Left ventricle myocardium superior (tissue), 1 donor: ENCODE measurements around the gene SRGAP2B. TPM values are rescaled to one million over a fixed set of nuclear protein-coding genes. Genes with fewer than 3 reads are reported as not detected.
A peak's percentile ranks its signal among the peaks of the same experiment; 100 is the strongest.
"Not testable (repeated sequence)": the region's sequence is repeated elsewhere in the genome, so short reads cannot be mapped to it uniquely, and the experiment has no call there.

Source experiments
- ATAC-seq: fragments of 200-7000 bp; cut with Tn5 transposase; one replicate; pipeline ENCODE4 v1.9.1; 2020; ENCODE audit warnings: mild to moderate bottlenecking, moderate library complexity
- DNase-seq: peaks from one replicate; pipeline ENCODE4 v3.0.0-alpha.2; 2020
- intact Hi-C: fragments of 100-400 bp; cut with micrococcal nuclease; formaldehyde crosslinking; loops from one replicate; pipeline ENCODE4 v1.11.0; 2022
- total RNA-seq: library from RNA; stranded (reverse); fragmentation: NEBNext Ultra II Directional; extraction: Animal tissue kit (Norgen Biotek cat#: 25700); gene quantifications from one replicate; pipeline ENCODE4 v1.2.1, GENCODE V29; 2021
- donor health status: DM: no; HTN: yes; CAD: no; lungs with severe emphysema.

Gene SRGAP2B
- total RNA-seq, 1 donor from 2014 or later = 8.7 TPM

GRCh38 chr1:145052019-145052776, 42.9 kb downstream of the SRGAP2B start:
- DNase-seq, intact Hi-C loops: not testable (repeated sequence)
- ATAC-seq = peak; percentile 67

- ATAC-seq, intact Hi-C loops, DNase-seq: not testable (repeated sequence)
These were observed 46.8 kb downstream of the SRGAP2B start for GRCh38 chr1:145048181-145048856.

- intact Hi-C loops, DNase-seq, ATAC-seq: not testable (repeated sequence)
These were observed 47.6 kb downstream of the SRGAP2B start for GRCh38 chr1:145047553-145047952.

GRCh38 chr1:145045571-145046273, 49.4 kb downstream of the SRGAP2B start:
- peak; percentile 22 for ATAC-seq
- DNase-seq, intact Hi-C loops: not testable (repeated sequence)

GRCh38 chr1:145041519-145041918, 53.6 kb downstream of the SRGAP2B start:
- DNase-seq, ATAC-seq, intact Hi-C loops: not testable (repeated sequence)

GRCh38 chr1:145036019-145036418, 59.1 kb downstream of the SRGAP2B start:
- ATAC-seq, intact Hi-C loops, DNase-seq: not testable (repeated sequence)

- ATAC-seq, intact Hi-C loops, DNase-seq: not testable (repeated sequence)
These were observed 61.6 kb downstream of the SRGAP2B start for GRCh38 chr1:145033523-145033922.

- ATAC-seq, intact Hi-C loops: not testable (repeated sequence)
These were observed 67.9 kb downstream of the SRGAP2B start for GRCh38 chr1:145027251-145027650.

GRCh38 chr1:145025286-145025685, 69.8 kb downstream of the SRGAP2B start:
- DNase-seq, ATAC-seq, intact Hi-C loops: not testable (repeated sequence)

More at GRCh38 chr1:145027251-145027650, 67.9 kb downstream of the SRGAP2B start:
- not testable (repeated sequence) for DNase-seq

GRCh38 chr1:145022259-145022658, 72.9 kb downstream of the SRGAP2B start:
- ATAC-seq, DNase-seq, intact Hi-C loops: not testable (repeated sequence)

- ATAC-seq, DNase-seq, intact Hi-C loops: not testable (repeated sequence)
These were observed 73.4 kb downstream of the SRGAP2B start for GRCh38 chr1:145021749-145022148.

GRCh38 chr1:145019709-145020108, 75.4 kb downstream of the SRGAP2B start:
- DNase-seq, intact Hi-C loops: not testable (repeated sequence)
- ATAC-seq = peak; percentile 22

- DNase-seq, intact Hi-C loops: not testable (repeated sequence)
- ATAC-seq = peak; percentile 76
These were observed 77.4 kb downstream of the SRGAP2B start for GRCh38 chr1:145017725-145018124.

GRCh38 chr1:145016492-145016862, 78.7 kb downstream of the SRGAP2B start:
- DNase-seq, ATAC-seq, intact Hi-C loops: not testable (repeated sequence)

GRCh38 chr1:145015744-145016491, 79.2 kb downstream of the SRGAP2B start:
- intact Hi-C loops, DNase-seq: not testable (repeated sequence)
- ATAC-seq = peak; percentile 61

GRCh38 chr1:145013353-145013752, 81.8 kb downstream of the SRGAP2B start:
- ATAC-seq, intact Hi-C loops: not testable (repeated sequence)

GRCh38 chr1:145011811-145012210, 83.3 kb downstream of the SRGAP2B start:
- DNase-seq, intact Hi-C loops, ATAC-seq: not testable (repeated sequence)

More at GRCh38 chr1:145013353-145013752, 81.8 kb downstream of the SRGAP2B start:
- DNase-seq = not testable (repeated sequence)

GRCh38 chr1:145010580-145010979, 84.5 kb downstream of the SRGAP2B start:
- DNase-seq, intact Hi-C loops, ATAC-seq: not testable (repeated sequence)
